ENCODE measurements around the gene SMIM35. TPM values are rescaled to one million over a fixed set of nuclear protein-coding genes. Genes with fewer than 3 reads are reported as not detected.

Gene SMIM35
- total RNA-seq, 4 donors from 2014 or later = not detected

- TF ChIP-seq CTCF (IDR thresholded peaks at IDR 0.05; ENCODE audit: low read depth) = no peak
These were observed 58.1 kb downstream of the SMIM35 start for GRCh38 chr11:118028626-118029025.

DNA sequence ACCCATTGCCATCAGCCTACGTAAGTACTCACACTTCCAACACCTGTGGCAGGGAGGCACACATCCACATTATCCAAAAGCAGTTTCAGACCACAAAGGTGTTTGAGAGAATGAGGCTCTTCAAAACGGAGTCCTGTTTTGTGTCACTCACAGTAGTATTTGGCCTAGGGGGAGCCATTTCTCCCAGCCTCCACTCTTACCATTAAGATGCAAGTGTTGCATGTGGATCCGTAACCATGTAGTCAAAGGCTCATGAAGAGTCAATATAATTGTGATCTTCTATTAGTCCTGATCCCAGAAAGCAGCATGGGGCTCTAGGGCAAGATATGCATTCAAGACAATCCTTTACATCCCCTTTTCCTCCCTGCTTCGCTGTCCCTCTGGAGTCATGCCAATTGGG lies 59.1 kb downstream of the SMIM35 start:
- no peak for TF ChIP-seq CTCF (IDR thresholded peaks at IDR 0.05; ENCODE audit: low read depth)

- TF ChIP-seq CTCF (IDR thresholded peaks at IDR 0.05; ENCODE audit: low read depth) = no peak
These were observed 65.6 kb downstream of the SMIM35 start for GRCh38 chr11:118021146-118021545.

DNA sequence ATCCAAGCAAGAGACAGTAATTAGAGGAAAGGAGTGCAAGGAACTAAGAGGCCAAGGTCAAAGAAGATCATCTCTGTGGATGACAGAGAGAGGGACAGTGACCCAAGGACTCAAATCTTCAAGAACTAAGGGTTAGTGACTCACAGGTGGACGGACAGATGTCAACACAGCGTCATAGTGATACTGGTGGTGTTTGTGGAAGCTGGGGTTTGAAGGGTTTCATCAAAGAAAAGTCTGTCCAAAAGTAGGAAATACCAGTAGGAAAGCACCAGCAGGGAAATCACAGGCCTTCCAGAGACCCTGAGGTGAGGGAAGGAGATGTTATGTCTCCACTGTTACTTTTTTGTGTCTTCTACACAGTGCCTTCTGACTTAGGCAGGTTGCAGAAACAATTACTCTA lies 68.4 kb downstream of the SMIM35 start:
- no peak for TF ChIP-seq CTCF (IDR thresholded peaks at IDR 0.05; ENCODE audit: low read depth)

- TF ChIP-seq CTCF (IDR thresholded peaks at IDR 0.05; ENCODE audit: low read depth) = no peak
These were observed 69.0 kb downstream of the SMIM35 start for GRCh38 chr11:118017631-118018315.

DNA sequence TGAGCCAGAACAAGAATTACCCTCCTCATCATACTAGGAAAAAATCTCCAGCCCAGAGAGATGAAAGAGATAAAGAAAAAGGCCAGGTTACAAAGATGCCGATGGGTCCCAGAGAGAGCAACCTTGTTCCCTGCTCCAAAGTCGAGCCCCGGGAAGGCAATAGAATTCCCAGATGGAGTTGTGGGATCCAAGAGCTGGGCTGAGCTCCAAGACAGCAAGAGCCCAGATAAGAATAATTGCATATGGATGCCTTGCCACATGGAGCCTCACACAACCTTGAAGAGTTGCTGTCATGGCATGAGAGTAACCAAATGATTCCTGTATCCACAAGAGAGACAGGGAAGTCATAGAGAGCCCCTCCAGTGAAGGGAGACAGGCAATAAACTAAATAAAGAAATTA lies 69.7 kb downstream of the SMIM35 start:
- no peak for TF ChIP-seq CTCF (IDR thresholded peaks at IDR 0.05; ENCODE audit: low read depth)

- TF ChIP-seq CTCF (IDR thresholded peaks at IDR 0.05; ENCODE audit: low read depth) = no peak
These were observed 70.7 kb downstream of the SMIM35 start for GRCh38 chr11:118016104-118016503.

All from subcutaneous adipose tissue (tissue), 4 donors.